Aorta (tissue), 5 donors: ENCODE data around the gene ARHGEF37. TPM values are rescaled to one million over a fixed set of nuclear protein-coding genes. Genes with fewer than 3 reads are reported as not detected.

ENCODE experiments used
- ATAC-seq: fragments of 200-7000 bp; cut with Tn5 transposase; one replicate; pipeline ENCODE4 v1.9.1; 2022; ENCODE audit warnings: moderate library complexity; ENCODE audit not compliant: low FRiP score
- DNase-seq, 2 donors: peaks; one replicate each; pipeline ENCODE4 v3.0.0-alpha.2; 2020
- H3K27ac ChIP-seq, 2 donors: one replicate each; pipeline ENCODE4 v1.5.1; 2013; ENCODE audit warnings: low read length in 2 of 2, mild to moderate bottlenecking in 2 of 2, moderate library complexity in 2 of 2, control low read depth in 1 of 2, inconsistent platforms in 1 of 2, low read depth in 1 of 2
- H3K27me3 ChIP-seq, 2 donors: one replicate each; pipeline ENCODE4 v1.6.1; 2013; ENCODE audit warnings: control low read depth in 1 of 2, low read length in 1 of 2, mild to moderate bottlenecking in 1 of 2, moderate library complexity in 1 of 2; ENCODE audit not compliant: insufficient read depth in 2 of 2, control insufficient read depth in 1 of 2
- H3K36me3 ChIP-seq, 2 donors: one replicate each; pipeline ENCODE4 v1.6.1; 2013; ENCODE audit warnings: control low read depth in 1 of 2, low read length in 1 of 2, mild to moderate bottlenecking in 1 of 2; ENCODE audit not compliant: insufficient read depth in 2 of 2, control insufficient read depth in 1 of 2
- H3K4me1 ChIP-seq, 2 donors: one replicate each; pipeline ENCODE4 v1.6.1; 2013; ENCODE audit warnings: low read length in 2 of 2, control low read depth in 1 of 2, mild to moderate bottlenecking in 1 of 2, moderate library complexity in 1 of 2; ENCODE audit not compliant: insufficient read depth in 2 of 2, control insufficient read depth in 1 of 2
- H3K4me3 ChIP-seq, 2 donors: one replicate each; pipeline ENCODE4 v1.5.1; 2013; ENCODE audit warnings: low read length in 2 of 2, control low read depth in 1 of 2, mild to moderate bottlenecking in 1 of 2
- H3K9me3 ChIP-seq: one replicate; pipeline ENCODE4 v1.6.1; 2013; ENCODE audit warnings: mild to moderate bottlenecking, low read length; ENCODE audit not compliant: control insufficient read depth
- WGBS, 2 donors: extraction: QIAGEN DNeasy Blood & Tissue Kit; methylation state at CpG; one replicate each; pipeline ENCODE4 v1.1.7; 2013; 5-methylcytosine and 5-hydroxymethylcytosine counted together
- intact Hi-C, 2 donors: fragments of 100-400 bp; cut with DNase I; formaldehyde crosslinking; loops; one replicate each; pipeline versions ENCODE4 v1.14.2 to v1.15.0; 2022
- polyA plus RNA-seq, 2 donors: library from polyadenylated mRNA; stranded (reverse); fragments of 200-250 nt; gene quantifications; one replicate each; pipeline ENCODE4 v1.2.3, GENCODE V29; 2013
- total RNA-seq, 2 donors: library from RNA; stranded (reverse); fragmentation: NEBNext Ultra II Directional; extraction: Animal tissue kit (Norgen Biotek cat#: 25700); gene quantifications; one replicate each; pipeline ENCODE4 v1.2.1, GENCODE V29; 2021
- donor health status: healthy with polysubstance abuse.
- donor health status: Bipolar disorder and iron deficiency.
- donor health status: DM: no; HTN: no; CAD: no.
- donor health status: DM: no; HTN: no; CAD: no.
- donor health status: DM: yes; HTN: yes; CAD: no.

ARHGEF37 gene
- total and polyA plus RNA-seq, 4 donors, result 2.7 to 18.0 (median 9.2) TPM

DNA sequence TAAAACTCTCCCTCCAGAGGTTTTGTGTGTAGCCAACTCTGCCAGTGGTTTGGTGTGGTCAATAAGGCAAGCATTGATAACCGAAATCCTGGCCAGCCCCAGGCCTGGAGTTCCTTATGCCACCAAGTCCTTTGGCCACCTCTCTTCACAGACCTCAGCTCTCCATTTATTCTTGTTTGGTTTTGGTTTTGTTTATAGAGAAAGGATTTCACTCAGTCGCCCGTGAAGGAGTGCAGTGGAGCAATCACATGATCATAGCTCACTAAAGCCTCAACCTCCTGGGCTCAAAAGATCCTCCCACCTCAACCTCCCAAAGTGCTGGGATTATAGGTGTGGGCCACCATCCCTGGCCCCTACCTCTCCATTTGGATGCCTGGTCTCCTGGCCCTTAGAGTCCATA lies 93.4 kb downstream of the ARHGEF37 start:
- no peaks in the 10 kb centered on the region for H3K4me1 ChIP-seq
- no peak overlapping the region for H3K4me3 ChIP-seq
- intact Hi-C loops, result no loop called here
- DNase-seq (no peak), ATAC-seq (no peak)
- H3K36me3 ChIP-seq, result no peaks in the 10 kb centered on the region
- no peaks in the 10 kb centered on the region for H3K9me3 ChIP-seq
- H3K27ac ChIP-seq, result no peak overlapping the region
- H3K27me3 ChIP-seq, result no peaks in the 10 kb centered on the region
- 33 to 39% methylated on average over 3 of the region's 3 CpGs for WGBS, 2 donors

DNA sequence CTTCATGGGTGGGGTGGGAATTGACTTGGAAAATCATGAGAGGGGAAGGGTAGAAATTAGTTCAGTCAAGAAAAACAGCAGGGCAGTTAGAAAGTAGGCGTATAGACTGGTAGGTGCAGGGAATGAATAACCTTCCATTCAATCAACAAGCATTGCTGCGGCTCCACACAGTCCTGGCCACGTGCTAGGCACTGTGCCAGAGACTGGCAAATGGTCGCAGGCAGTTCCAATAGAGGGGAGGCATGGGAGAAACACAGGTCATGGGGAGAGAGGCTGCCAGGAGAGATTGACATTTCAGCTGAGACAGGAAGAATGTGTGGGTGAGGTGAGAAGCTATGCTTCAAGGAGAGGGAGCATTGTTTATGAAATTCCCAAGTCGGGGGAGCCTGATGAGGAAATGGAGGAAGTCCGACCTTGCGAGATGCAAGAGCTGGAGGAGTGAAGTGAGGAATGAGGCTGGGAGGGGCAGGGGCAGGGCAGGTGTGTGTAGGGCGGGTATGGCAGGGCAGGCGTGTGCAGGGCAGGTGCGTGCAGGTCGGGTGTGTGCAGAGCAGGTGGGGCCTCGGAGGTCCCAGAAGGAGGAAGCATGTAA lies 94.4 kb downstream of the ARHGEF37 start:
- Histone ChIP-seq H3K4me1 (no peaks in the 10 kb centered on the region), H3K9me3 (no peaks in the 10 kb centered on the region), H3K27ac (no peak overlapping the region), H3K4me3 (no peak overlapping the region), H3K27me3 (no peaks in the 10 kb centered on the region), H3K36me3 (no peaks in the 10 kb centered on the region)
- 64 to 65% methylated on average over 12 of the region's 12 CpGs for WGBS, 2 donors
- intact Hi-C loops, result no loop called here
- ATAC-seq (peak; percentile 49), DNase-seq (no peak)

DNA sequence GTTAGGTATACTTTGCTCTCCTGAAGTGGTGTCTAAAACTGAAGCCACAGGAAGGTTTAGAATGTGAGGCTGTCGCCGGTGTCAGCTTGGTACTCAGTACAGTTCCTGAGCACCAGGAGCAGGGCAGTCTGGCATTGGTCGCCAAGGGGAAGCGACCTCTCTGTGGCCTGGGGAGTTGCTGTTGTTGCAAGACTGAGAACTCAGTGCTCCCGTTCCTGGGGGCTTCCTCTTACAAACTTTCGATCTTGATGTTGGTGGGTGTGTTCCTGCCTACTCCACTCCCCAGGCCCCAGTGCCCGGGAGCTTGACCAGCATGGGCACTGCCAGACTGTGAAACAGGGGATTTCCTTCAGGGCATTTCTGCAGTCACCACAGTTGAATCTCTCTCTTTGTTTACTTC lies 96.4 kb downstream of the ARHGEF37 start:
- no peak for ATAC-seq
- Histone ChIP-seq H3K4me3 (no peak overlapping the region), H3K27ac (no peak overlapping the region), H3K27me3 (no peaks in the 10 kb centered on the region), H3K36me3 (no peaks in the 10 kb centered on the region), H3K9me3 (no peaks in the 10 kb centered on the region), H3K4me1 (no peaks in the 10 kb centered on the region)
- WGBS, 2 donors, result 77 to 78% methylated on average over 7 of the region's 7 CpGs
- intact Hi-C loops, result no loop called here
- peak in 1 of 2 donors; percentile 70 for DNase-seq

DNA sequence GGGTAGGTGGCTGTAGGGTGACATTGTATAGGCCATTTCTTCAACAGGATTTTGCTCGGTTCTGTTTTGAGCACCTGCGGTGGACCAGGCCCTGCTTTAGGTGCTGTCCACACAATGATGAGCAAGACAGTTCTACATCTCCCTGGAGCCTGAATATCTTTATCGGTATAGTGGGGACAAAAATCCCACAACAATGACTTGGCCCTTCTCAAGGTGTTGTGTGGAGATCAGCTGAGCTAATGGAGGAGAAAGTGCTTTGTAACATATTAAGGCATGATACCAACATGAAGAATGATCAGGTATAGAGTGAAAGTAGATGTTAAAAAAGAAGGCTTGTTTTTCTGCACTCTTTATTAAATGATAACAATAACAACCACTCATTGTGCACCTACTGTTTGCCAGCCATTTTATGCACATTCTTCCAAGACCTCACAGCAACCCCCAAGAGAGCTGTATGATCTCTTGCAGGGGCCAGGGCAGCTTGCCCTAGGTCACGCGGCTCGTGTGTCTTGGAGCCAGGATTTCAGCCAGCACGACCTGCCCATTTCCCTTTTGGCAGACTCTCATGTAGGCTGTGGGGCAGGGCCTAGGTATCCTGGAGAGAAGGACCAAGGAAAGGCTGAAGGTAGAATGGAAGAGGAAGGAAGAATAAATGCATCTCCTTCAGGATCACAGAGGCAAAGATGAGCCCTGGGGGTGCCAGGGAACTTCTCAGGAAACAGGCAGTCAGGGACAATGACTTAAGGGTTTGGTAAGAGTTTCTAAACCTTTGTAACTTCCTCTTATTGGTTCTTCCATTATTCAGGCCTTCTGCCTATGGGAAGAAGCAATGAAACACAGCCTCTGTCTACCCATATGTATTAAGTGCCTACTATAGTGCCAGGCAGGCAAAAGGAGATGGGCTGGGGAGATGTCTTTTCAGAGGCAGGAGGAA lies 98.8 kb downstream of the ARHGEF37 start:
- WGBS, 2 donors, result 61 to 68% methylated on average over 7 of the region's 7 CpGs
- no peaks in the 10 kb centered on the region for H3K27me3 ChIP-seq
- ATAC-seq (no peak), DNase-seq (no peak)
- H3K27ac ChIP-seq, result no peak overlapping the region
- H3K9me3 ChIP-seq, result no peaks in the 10 kb centered on the region
- no peak overlapping the region for H3K4me3 ChIP-seq
- no peaks in the 10 kb centered on the region for H3K36me3 ChIP-seq
- intact Hi-C loops, result no loop called here
- no peaks in the 10 kb centered on the region for H3K4me1 ChIP-seq

DNA sequence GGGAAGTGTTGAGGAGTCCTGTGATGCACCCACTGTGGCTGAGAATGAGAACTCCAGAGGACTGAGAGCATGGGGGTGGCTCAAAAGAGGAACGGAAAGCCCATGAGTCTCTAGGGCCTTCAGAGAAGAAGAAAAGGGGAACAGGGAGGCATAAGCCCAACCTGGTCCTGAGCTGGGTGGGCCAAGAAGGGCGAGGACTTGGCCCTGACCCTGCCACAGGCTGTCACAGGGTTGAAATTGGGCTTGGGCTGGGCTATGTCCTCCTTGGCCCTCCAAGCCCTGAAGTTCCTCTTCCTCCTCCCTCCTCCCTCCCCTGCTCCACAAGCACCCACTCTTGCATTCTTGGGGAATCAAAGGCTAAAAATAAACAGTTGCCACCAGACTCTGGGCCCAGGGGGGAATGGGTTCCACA lies 99.5 kb downstream of the ARHGEF37 start:
- intact Hi-C loops, result no loop called here
- 82 to 86% methylated on average over 2 of the region's 2 CpGs for WGBS, 2 donors
- ATAC-seq, result peak; percentile 50

DNA sequence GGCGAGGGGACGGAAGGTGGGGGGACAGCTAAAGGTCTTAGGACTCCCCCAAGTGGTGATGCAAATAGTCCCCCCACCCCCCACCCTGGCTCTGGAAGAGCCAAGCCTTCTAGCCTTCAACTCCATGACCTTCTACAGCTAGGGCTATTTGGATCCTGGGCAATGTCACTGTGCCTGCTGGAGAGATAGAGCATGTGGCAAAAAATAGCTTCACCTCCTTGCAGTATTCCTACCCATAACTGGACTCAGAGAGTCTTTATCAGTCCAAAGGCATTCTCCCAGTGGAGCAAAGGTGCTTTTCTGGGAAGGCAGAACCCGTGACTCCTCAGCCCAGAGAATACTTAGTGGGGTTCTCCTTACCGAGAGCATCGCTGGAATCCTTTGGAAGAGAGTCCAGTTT lies 100.0 kb downstream of the ARHGEF37 start:
- Histone ChIP-seq H3K27ac (no peak overlapping the region), H3K27me3 (no peaks in the 10 kb centered on the region), H3K4me3 (no peak overlapping the region), H3K9me3 (no peaks in the 10 kb centered on the region), H3K36me3 (no peaks in the 10 kb centered on the region), H3K4me1 (no peaks in the 10 kb centered on the region)
- intact Hi-C loops, result no loop called here
- no peak for DNase-seq
- no peak for ATAC-seq
- WGBS, 2 donors, result 85 to 89% methylated on average over 5 of the region's 5 CpGs

More for the DNA sequence above, 99.5 kb downstream of the ARHGEF37 start:
- Histone ChIP-seq H3K9me3 (no peaks in the 10 kb centered on the region), H3K27me3 (no peaks in the 10 kb centered on the region), H3K27ac (no peak overlapping the region), H3K4me1 (no peaks in the 10 kb centered on the region), H3K4me3 (no peak overlapping the region), H3K36me3 (no peaks in the 10 kb centered on the region)
- peak in 1 of 2 donors; percentile 86 for DNase-seq

DNA sequence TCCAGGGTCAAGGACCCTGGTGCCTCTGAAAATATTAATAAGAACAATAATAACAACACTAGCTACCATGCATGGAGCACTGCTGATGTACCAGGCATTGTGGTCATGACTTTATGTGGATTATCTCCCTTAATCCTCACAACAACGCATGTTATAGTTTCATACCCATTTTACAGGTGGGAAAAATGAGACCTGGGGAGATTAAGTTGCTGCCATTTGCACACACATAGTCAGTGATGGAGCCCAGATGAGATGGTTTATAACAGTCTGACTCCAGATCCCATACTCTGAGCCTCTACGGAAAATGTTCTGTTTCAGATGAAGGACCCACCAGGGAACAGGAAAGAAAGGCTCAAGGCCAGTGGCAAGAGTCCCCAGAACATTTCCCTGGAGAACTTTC lies 100.6 kb downstream of the ARHGEF37 start:
- DNase-seq (no peak), ATAC-seq (no peak)
- Histone ChIP-seq H3K27me3 (no peaks in the 10 kb centered on the region), H3K9me3 (no peaks in the 10 kb centered on the region), H3K4me1 (no peaks in the 10 kb centered on the region), H3K27ac (no peak overlapping the region), H3K4me3 (no peak overlapping the region), H3K36me3 (no peaks in the 10 kb centered on the region)
- intact Hi-C loops, result no loop called here
- 89 to 98% methylated on average over 2 of the region's 2 CpGs for WGBS, 2 donors

DNA sequence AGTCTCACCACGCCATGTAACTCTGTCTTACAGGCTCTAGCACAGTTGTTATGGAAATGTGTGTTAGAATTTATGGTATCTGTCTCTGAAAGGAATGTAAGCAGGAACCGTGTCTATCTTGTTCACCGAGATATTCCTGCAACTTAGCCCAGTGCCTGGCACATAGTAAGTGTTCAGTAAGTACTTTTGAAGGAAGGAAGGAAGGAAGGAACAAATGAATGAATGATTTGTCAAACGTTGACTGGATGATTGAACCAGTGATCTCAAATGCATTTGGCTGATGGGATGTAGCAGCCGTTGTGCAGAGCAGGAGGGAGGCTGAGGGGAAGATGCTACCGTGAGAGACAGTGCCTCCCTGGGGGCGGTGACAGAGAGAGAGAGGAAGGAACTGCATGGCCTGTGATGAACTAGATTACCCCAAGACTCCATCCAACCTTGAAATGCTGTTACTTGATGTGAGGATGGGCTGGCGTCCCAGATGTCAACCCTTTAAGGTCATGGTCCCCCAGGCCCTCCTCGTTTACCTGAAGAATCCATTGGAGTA lies 101.3 kb downstream of the ARHGEF37 start:
- WGBS, 2 donors, result 51 to 63% methylated on average over 9 of the region's 9 CpGs
- H3K27me3 ChIP-seq, result no peaks in the 10 kb centered on the region
- intact Hi-C loops, result no loop called here
- no peak overlapping the region for H3K27ac ChIP-seq
- no peak overlapping the region for H3K4me3 ChIP-seq
- H3K9me3 ChIP-seq, result no peaks in the 10 kb centered on the region
- ATAC-seq, result no peak
- no peaks in the 10 kb centered on the region for H3K4me1 ChIP-seq
- no peak for DNase-seq
- no peaks in the 10 kb centered on the region for H3K36me3 ChIP-seq
